HG03097 (cell line): Measurements from ENCODE around the gene HNF4A.

Experiments used
- ATAC-seq: cut with Tn5 transposase; IDR thresholded peaks from one replicate; pipeline ENCODE4 v1.9.1; 2021; ENCODE audit not compliant: unreplicated experiment, low FRiP score

The HNF4A gene

GRCh38 chr20:44435630-44436335, 80.3 kb downstream of the HNF4A start:
- no peak for ATAC-seq

- ATAC-seq, result no peak
Observed at GRCh38 chr20:44436393-44436792, 80.9 kb downstream of the HNF4A start.

GRCh38 chr20:44437497-44437896, 82.0 kb downstream of the HNF4A start:
- ATAC-seq, result no peak

- ATAC-seq, result no peak
Observed at GRCh38 chr20:44438782-44439181, 83.3 kb downstream of the HNF4A start.

- ATAC-seq, result no peak
Observed at GRCh38 chr20:44439318-44439717, 83.8 kb downstream of the HNF4A start.

- no peak for ATAC-seq
Observed at GRCh38 chr20:44442298-44443070, 87.0 kb downstream of the HNF4A start.

GRCh38 chr20:44445742-44446710, 90.5 kb downstream of the HNF4A start:
- no peak for ATAC-seq

GRCh38 chr20:44447827-44448419, 92.4 kb downstream of the HNF4A start:
- no peak for ATAC-seq

GRCh38 chr20:44448753-44449546, 93.5 kb downstream of the HNF4A start:
- no peak for ATAC-seq

- no peak for ATAC-seq
Observed at GRCh38 chr20:44449864-44450263, 94.4 kb downstream of the HNF4A start.

GRCh38 chr20:44450281-44450889, 94.9 kb downstream of the HNF4A start:
- no peak for ATAC-seq

GRCh38 chr20:44450903-44451450, 95.5 kb downstream of the HNF4A start:
- no peak for ATAC-seq

- no peak for ATAC-seq
Observed at GRCh38 chr20:44454306-44454963, 98.9 kb downstream of the HNF4A start.

- ATAC-seq, result no peak
Observed at GRCh38 chr20:44455126-44455525, 99.6 kb downstream of the HNF4A start.

- no peak for ATAC-seq
Observed at GRCh38 chr20:44456611-44457010, 101.1 kb downstream of the HNF4A start.

- ATAC-seq, result no peak
Observed at GRCh38 chr20:44457016-44457415, 101.5 kb downstream of the HNF4A start.

GRCh38 chr20:44459271-44459670, 103.8 kb downstream of the HNF4A start:
- no peak for ATAC-seq

- ATAC-seq, result no peak
Observed at GRCh38 chr20:44460795-44461141, 105.3 kb downstream of the HNF4A start.
